MM.1S (cell line): Measurements from ENCODE around the gene TJP1.

Experiments used
- EZH2 ChIP-seq: fragments of 300-600 bp; sonication (generic); optimal IDR thresholded peaks from 2 replicates; pipeline ENCODE3; 2017; ENCODE audit warnings: low read depth, mild to moderate bottlenecking, antibody characterized with exemption, low read length, mixed read lengths
- EZH2phosphoT487 ChIP-seq: fragments of 300-600 bp; sonication (generic); IDR thresholded peaks from 2 replicates; pipeline ENCODE4 v1.6.1; 2018; ENCODE audit warnings: antibody characterized with exemption, low read length
- TF ChIP-seq, protein P1 (sequence below): fragments of 300-600 bp; sonication (generic); IDR thresholded peaks from 2 replicates; pipeline ENCODE4 v1.5.1; 2016; ENCODE audit warnings: antibody characterized with exemption, low read length, mixed read lengths

DNA sequence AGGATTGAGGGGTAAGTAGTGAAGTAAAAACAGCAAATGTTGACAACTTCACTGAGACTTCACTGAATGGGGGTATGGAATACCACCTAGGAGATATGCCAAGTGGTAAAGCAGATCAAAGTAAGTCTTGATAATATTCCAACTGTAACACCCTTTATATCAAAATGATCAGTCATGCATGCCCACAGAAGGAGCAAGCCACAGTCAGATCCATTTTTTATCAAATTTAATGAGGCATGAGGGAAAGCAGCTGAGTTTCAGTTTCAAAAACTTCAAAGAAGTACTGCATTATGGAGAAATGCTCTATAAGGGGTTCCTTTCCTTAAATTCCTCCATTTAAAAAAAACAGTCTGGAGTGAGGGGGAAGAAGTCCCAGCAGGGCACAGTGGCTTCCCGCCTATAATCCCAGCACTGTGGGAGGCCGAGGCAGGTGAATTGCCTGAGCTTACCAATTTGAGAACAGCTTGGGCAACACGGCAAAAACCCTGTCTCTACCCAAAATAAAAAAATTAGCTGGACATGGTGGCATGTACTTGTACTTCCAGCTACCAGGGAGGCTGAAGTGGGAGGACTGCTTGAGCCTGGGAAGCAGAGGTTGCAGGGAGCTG is 56.9 kb downstream of the TJP1 start:
- TF ChIP-seq, protein P1, sequence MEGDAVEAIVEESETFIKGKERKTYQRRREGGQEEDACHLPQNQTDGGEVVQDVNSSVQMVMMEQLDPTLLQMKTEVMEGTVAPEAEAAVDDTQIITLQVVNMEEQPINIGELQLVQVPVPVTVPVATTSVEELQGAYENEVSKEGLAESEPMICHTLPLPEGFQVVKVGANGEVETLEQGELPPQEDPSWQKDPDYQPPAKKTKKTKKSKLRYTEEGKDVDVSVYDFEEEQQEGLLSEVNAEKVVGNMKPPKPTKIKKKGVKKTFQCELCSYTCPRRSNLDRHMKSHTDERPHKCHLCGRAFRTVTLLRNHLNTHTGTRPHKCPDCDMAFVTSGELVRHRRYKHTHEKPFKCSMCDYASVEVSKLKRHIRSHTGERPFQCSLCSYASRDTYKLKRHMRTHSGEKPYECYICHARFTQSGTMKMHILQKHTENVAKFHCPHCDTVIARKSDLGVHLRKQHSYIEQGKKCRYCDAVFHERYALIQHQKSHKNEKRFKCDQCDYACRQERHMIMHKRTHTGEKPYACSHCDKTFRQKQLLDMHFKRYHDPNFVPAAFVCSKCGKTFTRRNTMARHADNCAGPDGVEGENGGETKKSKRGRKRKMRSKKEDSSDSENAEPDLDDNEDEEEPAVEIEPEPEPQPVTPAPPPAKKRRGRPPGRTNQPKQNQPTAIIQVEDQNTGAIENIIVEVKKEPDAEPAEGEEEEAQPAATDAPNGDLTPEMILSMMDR = no peak
- TF ChIP-seq EZH2phosphoT487 (no peak), EZH2 (no peak)
